Measurements from ENCODE around the gene SNX20. TPM values are rescaled to one million over a fixed set of nuclear protein-coding genes. Genes with fewer than 3 reads are reported as not detected.
A peak's percentile ranks its signal among the peaks of the same experiment; 100 is the strongest.

Gene SNX20
- 0.34 and 0.70 TPM in 2 replicates for total RNA-seq

- no peak for DNase-seq
These were observed at the start of gene SNX20 for GRCh38 chr16:50681021-50681885. Gene SNX20, minus strand, starts transcription at chr16:50681312. Its CDS starts 3,786 bp downstream, at chr16:50677526.

DNA sequence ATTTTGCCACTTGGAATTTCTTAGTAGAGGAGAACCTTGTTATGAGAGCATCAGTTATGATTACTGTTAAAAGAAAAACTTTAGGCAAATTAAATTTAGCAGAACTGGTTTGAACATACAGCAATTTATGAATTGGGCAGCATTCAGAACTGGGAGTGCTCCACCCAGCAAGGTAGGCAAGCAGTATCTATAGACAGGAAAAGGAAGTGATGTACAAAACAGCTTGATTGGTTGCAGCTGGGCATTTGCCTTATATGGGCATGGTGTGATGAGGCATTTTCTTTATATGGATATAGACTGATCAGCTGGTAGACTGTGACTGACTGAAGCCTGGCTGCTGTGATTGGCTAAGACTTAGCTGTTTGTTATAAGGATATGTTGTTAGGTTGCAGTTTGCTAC lies 43.2 kb upstream of the SNX20 start:
- no peak for DNase-seq

DNA sequence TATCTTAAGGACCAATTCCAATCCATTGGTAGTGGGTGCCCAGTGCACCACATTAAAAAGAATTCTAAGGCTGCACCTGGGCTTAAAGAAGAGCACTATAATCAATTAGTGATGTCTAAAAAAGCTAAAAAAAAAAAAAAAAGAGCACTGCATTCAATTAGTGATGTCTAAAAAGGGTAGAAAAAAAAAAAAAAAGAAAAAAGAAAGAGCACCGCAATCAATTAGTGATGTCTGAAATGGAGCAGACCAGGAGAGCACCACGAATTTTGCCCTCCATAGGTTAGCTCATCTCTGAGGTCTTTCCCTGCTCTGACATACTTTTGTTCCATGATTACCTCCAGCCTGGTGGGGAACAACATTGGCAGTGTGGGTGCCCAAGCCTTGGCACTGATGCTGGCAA lies 41.8 kb upstream of the SNX20 start:
- no peak for DNase-seq

- DNase-seq = no peak
These were observed 41.3 kb upstream of the SNX20 start for GRCh38 chr16:50722405-50722737.

- DNase-seq = no peak
These were observed 40.7 kb upstream of the SNX20 start for GRCh38 chr16:50721549-50722404.

GRCh38 chr16:50719401-50720337 lies 38.6 kb upstream of the SNX20 start:
- no peak for DNase-seq

- no peak for DNase-seq
These were observed 37.8 kb upstream of the SNX20 start for GRCh38 chr16:50718761-50719400.

DNA sequence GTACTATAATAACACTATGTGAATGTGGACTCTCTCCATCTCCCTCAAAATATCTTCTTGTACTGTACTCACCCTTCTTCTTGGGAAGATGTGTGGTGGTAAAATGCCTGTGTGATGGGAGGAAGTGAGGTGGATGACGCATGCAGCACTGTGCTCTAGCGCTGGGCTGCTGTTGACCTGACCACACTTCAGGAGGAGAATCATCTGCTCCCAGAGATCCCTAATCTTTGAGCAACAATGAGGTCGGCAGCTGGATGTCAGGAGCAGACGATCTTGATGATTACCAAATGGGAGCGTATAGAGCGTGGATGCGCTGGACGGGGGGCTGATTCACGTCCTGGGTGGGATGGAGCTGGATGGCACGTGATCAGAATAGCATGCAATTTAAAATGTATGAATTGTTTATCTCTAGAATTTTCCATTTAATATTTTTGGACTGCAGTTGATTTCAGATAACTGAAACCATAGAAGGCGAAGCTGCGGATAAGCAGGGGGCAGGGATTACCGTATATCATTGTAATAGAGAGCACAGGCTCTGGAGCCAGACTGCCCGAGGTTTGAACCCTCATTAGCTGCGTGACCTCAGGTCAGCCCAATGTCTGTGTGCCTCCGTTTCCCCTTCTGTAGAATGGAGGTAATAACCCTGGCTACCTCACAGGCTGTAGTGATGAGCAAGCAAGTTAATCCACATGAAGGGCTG lies 37.1 kb upstream of the SNX20 start:
- no peak for DNase-seq

DNA sequence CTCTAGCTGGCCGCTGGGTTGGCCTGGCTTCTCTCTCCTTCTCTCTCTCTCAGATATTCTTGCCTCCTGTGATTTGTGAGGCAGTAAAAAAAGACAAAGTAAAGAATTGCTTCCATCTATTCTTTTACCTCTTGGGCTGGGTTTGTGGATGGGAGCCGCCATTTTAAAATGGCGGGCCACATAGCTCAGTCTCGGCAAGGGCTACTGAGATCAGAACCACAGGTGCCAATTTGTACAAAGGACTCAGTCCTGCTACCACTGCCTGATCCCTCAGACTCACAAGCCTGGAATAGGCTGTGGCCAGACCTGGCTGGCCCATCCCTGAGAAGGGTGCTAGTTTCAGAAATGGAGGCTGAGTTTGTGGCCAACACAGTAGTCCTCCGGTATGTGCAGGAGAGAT lies 36.4 kb upstream of the SNX20 start:
- DNase-seq = no peak

GRCh38 chr16:50717091-50717490 lies 36.0 kb upstream of the SNX20 start:
- DNase-seq = no peak

- no peak for DNase-seq
These were observed 31.8 kb upstream of the SNX20 start for GRCh38 chr16:50712956-50713355.

DNA sequence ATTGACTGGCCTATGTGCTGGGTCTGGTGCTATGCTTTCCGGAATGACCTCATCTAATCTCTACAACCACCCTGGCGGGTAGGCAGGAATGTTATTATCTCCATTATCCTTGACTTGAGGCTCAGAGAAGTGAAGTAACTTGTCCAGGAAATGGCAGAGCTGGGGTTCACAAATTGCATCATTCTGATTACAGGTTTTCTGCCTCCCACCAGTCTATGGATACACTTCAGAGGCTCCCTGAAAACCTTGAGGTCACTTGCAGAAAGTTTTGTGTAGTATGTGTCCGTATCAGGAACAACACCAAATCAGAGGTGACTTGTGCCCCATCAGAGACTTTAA lies 31.4 kb upstream of the SNX20 start:
- DNase-seq = peak; percentile 28

- peak; percentile 40 for DNase-seq
These were observed 30.9 kb upstream of the SNX20 start for GRCh38 chr16:50711862-50712559.

DNA sequence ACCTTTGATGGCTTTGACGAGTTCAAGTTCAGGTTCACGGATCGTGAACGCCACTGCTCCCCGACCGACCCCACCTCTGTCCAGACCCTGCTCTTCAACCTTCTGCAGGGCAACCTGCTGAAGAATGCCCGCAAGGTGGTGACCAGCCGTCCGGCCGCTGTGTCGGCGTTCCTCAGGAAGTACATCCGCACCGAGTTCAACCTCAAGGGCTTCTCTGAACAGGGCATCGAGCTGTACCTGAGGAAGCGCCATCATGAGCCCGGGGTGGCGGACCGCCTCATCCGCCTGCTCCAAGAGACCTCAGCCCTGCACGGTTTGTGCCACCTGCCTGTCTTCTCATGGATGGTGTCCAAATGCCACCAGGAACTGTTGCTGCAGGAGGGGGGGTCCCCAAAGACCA lies 29.9 kb upstream of the SNX20 start:
- no peak for DNase-seq

DNA sequence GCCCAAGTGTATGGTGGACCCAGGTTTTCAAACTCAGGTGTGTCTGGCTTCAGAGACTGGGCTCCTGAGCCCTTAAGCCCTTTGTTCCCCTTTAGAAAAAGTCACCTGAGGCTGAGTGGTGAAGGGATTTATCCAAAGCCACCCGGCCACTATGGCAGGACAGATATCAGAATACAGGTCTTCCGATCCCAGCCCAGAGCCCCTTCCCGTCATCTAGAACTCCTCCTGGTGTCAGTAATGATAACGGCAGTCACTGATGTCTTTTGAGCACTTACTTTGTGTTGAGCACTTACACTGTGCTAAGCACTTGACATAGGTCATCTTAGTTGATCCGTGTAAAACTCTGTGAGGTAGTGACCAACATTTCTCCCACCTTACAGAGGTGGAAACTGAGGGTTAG lies 28.9 kb upstream of the SNX20 start:
- no peak for DNase-seq

DNA sequence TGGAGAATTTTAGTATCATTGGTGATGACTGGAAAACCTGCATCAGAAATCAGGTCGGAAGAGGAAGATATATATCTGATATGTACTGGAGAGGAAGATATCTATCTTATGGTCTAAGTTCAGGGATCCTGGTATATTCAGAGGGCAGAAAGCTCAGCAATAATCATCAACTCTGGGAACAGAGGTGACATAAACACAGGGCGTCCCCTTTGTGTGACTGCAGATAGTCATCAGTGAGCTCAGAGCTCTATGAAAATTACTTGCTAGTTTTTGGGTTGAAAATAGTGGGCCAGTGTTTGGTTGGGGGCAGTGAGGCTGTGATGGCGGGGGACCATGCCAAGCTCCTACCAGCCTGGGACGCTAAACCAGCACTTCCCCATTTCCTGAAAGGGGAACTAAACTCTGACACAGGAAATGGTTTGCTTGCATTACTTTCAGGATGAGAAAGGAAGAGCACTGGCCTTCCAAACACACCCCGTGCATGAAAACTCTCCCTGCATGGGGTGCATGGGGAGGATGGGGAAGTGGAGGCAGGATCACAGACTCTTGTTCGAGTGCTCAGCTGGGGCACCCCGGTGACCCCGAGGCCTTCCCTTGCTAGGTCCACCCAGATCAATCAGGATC lies 28.1 kb upstream of the SNX20 start:
- DNase-seq = no peak

DNA sequence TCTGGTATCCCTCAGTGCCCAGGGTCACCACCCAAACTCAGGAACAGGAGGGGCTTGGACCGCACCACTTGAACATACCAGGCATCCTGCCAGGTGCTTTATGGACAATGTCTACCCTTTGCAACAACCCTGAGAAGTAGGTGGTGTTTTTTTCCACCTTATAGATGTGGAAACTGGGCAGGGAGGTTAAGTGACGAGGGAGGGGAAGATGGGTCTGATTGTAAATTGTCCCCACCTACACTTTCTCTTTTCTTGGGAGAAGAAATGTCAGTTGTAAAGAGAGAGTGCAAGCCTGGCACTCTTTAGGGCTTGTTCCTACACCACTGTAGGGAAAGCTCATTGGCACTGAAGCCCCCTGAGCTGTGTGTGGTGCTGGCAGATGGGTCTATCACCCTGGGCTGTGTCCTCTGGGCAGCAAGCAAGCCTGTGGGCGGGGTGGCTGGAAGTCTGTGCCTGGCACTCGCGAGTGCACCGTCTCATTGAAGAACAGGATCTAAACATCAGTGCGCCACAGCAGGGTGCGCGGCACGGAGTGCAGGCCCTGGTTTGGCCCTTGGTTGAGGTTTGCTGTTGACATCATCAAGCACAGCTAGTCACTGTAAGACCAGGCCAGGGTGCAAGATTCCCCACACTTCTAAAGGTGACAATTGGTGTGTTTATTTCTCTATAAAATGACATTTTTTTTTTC lies 27.4 kb upstream of the SNX20 start:
- no peak for DNase-seq

- no peak for DNase-seq
These were observed 25.1 kb upstream of the SNX20 start for GRCh38 chr16:50706250-50706649.

GRCh38 chr16:50705436-50706110 lies 24.5 kb upstream of the SNX20 start:
- DNase-seq = peak; percentile 64

All from dermis blood vessel endothelial cell (primary cell).